WTC11 (cell line): ENCODE data around the gene CREG2. TPM values are rescaled to one million over a fixed set of nuclear protein-coding genes. Genes with fewer than 3 reads are reported as not detected.

ENCODE experiments used
- ATAC-seq: fragments of 200-7000 bp; cut with Tn5 transposase; 2 replicates; pipeline ENCODE4 v1.10.0; 2021; ENCODE audit warnings: mild to moderate bottlenecking, moderate library complexity
- CTCF ChIA-PET: fragments of 300-600 bp; sonication (Branson Sonifier 250); formaldehyde crosslinking; loops from one replicate; lab custom pipeline; 2021; ENCODE audit warnings: antibody characterized with exemption; lab: Charles Lee
- POLR2A ChIA-PET: fragments of 350-600 bp; sonication (Branson Sonifier 250); formaldehyde crosslinking; loops from one replicate; lab custom pipeline; 2021; ENCODE audit warnings: antibody characterized with exemption; lab: Charles Lee
- DNase-seq: peaks from one replicate; pipeline ENCODE4 v3.0.0; 2021; ENCODE audit warnings: low spot score
- H3K27ac Mint-ChIP-seq: 2 replicates; pipeline ENCODE4 v1.8.0; 2021; ENCODE audit warnings: mixed read lengths
- H3K27me3 Mint-ChIP-seq: 2 replicates; pipeline ENCODE4 v1.8.0; 2021; ENCODE audit warnings: low read depth, mild to moderate bottlenecking, moderate library complexity, mixed read lengths
- H3K36me3 Mint-ChIP-seq: 2 replicates; pipeline ENCODE4 v1.8.0; 2021; ENCODE audit warnings: mixed read lengths
- H3K4me1 Mint-ChIP-seq: 2 replicates; pipeline ENCODE4 v1.8.0; 2022; ENCODE audit warnings: mixed read lengths
- H3K4me3 Mint-ChIP-seq: 2 replicates; pipeline ENCODE4 v1.8.0; 2021; ENCODE audit warnings: mild to moderate bottlenecking, moderate library complexity, mixed read lengths
- H3K9me3 Mint-ChIP-seq: 2 replicates; pipeline ENCODE4 v1.8.0; 2021; ENCODE audit warnings: mixed read lengths
- ATF1 ChIP-seq: sonication (generic); formaldehyde crosslinking; IDR thresholded peaks from 2 replicates; pipeline ENCODE4 v1.8.1; 2023; ENCODE audit warnings: mild to moderate bottlenecking, moderate library complexity, missing genetic modification reagents
- EMX1 ChIP-seq: fragments of 250-450 bp; sonication (Bioruptor Pico); IDR thresholded peaks from 2 replicates; pipeline ENCODE4 v1.8.0; 2021; ENCODE audit warnings: mild to moderate bottlenecking
- ETV6 ChIP-seq: sonication (generic); formaldehyde crosslinking; IDR thresholded peaks from 2 replicates; pipeline ENCODE4 v1.8.1; 2022; ENCODE audit warnings: mild to moderate bottlenecking, missing genetic modification reagents
- GABPB1 ChIP-seq: sonication (generic); formaldehyde crosslinking; IDR thresholded peaks from 2 replicates; pipeline ENCODE4 v1.8.1; 2023; ENCODE audit warnings: mild to moderate bottlenecking, missing genetic modification reagents
- KAT7 ChIP-seq: sonication (generic); formaldehyde crosslinking; IDR thresholded peaks from 2 replicates; pipeline ENCODE4 v1.8.1; 2023; ENCODE audit warnings: missing genetic modification reagents, mild to moderate bottlenecking, borderline replicate concordance
- NFYB ChIP-seq: sonication (generic); formaldehyde crosslinking; conservative IDR thresholded peaks from 2 replicates; pipeline ENCODE4 v1.8.0; 2022; ENCODE audit warnings: low read depth, missing genetic modification reagents
- NR2C2 ChIP-seq: sonication (generic); formaldehyde crosslinking; IDR thresholded peaks from 2 replicates; pipeline ENCODE4 v1.8.0; 2022; ENCODE audit warnings: mild to moderate bottlenecking, missing genetic modification reagents
- RELA ChIP-seq: sonication (generic); formaldehyde crosslinking; IDR thresholded peaks from 2 replicates; pipeline ENCODE4 v1.8.1; 2022; ENCODE audit warnings: missing genetic modification reagents, mild to moderate bottlenecking, borderline replicate concordance
- RORB ChIP-seq: fragments of 250-450 bp; sonication (Bioruptor Pico); IDR thresholded peaks from 2 replicates; pipeline ENCODE4 v1.9.0; 2021; ENCODE audit warnings: mild to moderate bottlenecking
- SMAD3 ChIP-seq: sonication (generic); formaldehyde crosslinking; IDR thresholded peaks from 2 replicates; pipeline ENCODE4 v1.8.0; 2022; ENCODE audit warnings: missing genetic modification reagents, mild to moderate bottlenecking, borderline replicate concordance
- TEAD1 ChIP-seq: sonication (generic); formaldehyde crosslinking; IDR thresholded peaks from 2 replicates; pipeline ENCODE4 v1.8.0; 2022; ENCODE audit warnings: mild to moderate bottlenecking, missing genetic modification reagents
- ZNF263 ChIP-seq: sonication (generic); formaldehyde crosslinking; IDR thresholded peaks from 2 replicates; pipeline ENCODE4 v1.8.1; 2022; ENCODE audit warnings: low read depth, mild to moderate bottlenecking, moderate library complexity, missing genetic modification reagents
- ZNF416 ChIP-seq: fragments of 250-450 bp; sonication (Bioruptor Pico); IDR thresholded peaks from 2 replicates; pipeline ENCODE4 v1.9.0; 2021; ENCODE audit warnings: mild to moderate bottlenecking, inconsistent platforms
- ZNF671 ChIP-seq: fragments of 250-450 bp; sonication (Bioruptor Pico); IDR thresholded peaks from 2 replicates; pipeline ENCODE4 v1.8.0; 2021; ENCODE audit warnings: mild to moderate bottlenecking
- total RNA-seq: library from RNA; stranded (reverse); gene quantifications from 3 replicates; pipeline ENCODE4 v1.2.3, GENCODE V29; 2021
- TF ChIP-seq, protein P1 (sequence below): fragments of 250-450 bp; sonication (Bioruptor Pico); IDR thresholded peaks from 2 replicates; pipeline ENCODE4 v2.1.2; 2022; ENCODE audit warnings: mild to moderate bottlenecking, moderate library complexity
- TF ChIP-seq, protein P2 (sequence below): sonication (generic); formaldehyde crosslinking; IDR thresholded peaks from 2 replicates; pipeline ENCODE4 v1.8.1; 2022; ENCODE audit warnings: missing genetic modification reagents, borderline replicate concordance
- TF ChIP-seq, protein P3 (sequence below): sonication (generic); formaldehyde crosslinking; IDR thresholded peaks from 2 replicates; pipeline ENCODE4 v1.8.1; 2023; ENCODE audit warnings: mild to moderate bottlenecking, missing genetic modification reagents
- TF ChIP-seq, protein P4 (sequence below): sonication (generic); formaldehyde crosslinking; IDR thresholded peaks from 2 replicates; pipeline ENCODE4 v1.8.1; 2023; ENCODE audit warnings: mild to moderate bottlenecking, moderate library complexity, missing genetic modification reagents
- TF ChIP-seq, protein P5 (sequence below): fragments of 250-450 bp; sonication (Bioruptor Pico); IDR thresholded peaks from 2 replicates; pipeline ENCODE4 v1.9.0; 2021; ENCODE audit warnings: mild to moderate bottlenecking
- TF ChIP-seq, protein P6 (sequence below): sonication (generic); formaldehyde crosslinking; IDR thresholded peaks from 2 replicates; pipeline ENCODE4 v1.8.1; 2023; ENCODE audit warnings: mild to moderate bottlenecking, missing genetic modification reagents, moderate library complexity
- TF ChIP-seq, protein P7 (sequence below): sonication (generic); formaldehyde crosslinking; IDR thresholded peaks from 2 replicates; pipeline ENCODE4 v1.8.0; 2023; ENCODE audit warnings: missing genetic modification reagents, mild to moderate bottlenecking, borderline replicate concordance

Gene CREG2
- total RNA-seq, 1 experiment from 2014 or later = 1.6 TPM

DNA sequence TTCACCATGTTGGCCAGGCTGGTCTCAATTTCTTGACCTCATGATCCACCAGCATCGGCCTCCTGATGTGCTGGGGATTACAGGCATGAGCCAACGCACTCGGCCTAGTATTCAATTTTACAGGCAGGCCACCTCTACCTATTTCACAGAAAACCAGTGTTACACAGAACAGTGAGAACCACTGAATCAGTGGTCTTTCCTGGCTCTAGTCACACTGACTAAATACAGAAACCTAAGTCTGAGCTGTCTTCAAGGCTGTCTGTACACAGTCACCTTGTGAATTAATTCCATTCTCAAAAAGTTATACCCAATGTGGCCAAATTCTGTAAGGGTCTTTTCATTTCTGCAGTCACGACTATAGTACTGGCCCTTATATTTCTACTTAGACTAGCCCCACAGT, 82.3 kb downstream of the CREG2 start:
- no peak for DNase-seq
- peaks cover 46% of the 10 kb centered on the region for H3K4me1 Mint-ChIP-seq
- TF ChIP-seq, protein P1, sequence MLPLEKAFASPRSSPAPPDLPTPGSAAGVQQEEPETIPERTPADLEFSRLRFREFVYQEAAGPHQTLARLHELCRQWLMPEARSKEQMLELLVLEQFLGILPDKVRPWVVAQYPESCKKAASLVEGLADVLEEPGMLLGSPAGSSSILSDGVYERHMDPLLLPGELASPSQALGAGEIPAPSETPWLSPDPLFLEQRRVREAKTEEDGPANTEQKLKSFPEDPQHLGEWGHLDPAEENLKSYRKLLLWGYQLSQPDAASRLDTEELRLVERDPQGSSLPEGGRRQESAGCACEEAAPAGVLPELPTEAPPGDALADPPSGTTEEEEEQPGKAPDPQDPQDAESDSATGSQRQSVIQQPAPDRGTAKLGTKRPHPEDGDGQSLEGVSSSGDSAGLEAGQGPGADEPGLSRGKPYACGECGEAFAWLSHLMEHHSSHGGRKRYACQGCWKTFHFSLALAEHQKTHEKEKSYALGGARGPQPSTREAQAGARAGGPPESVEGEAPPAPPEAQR (CRISPR knock-in tag) = no peak
- TF ChIP-seq, protein P2, sequence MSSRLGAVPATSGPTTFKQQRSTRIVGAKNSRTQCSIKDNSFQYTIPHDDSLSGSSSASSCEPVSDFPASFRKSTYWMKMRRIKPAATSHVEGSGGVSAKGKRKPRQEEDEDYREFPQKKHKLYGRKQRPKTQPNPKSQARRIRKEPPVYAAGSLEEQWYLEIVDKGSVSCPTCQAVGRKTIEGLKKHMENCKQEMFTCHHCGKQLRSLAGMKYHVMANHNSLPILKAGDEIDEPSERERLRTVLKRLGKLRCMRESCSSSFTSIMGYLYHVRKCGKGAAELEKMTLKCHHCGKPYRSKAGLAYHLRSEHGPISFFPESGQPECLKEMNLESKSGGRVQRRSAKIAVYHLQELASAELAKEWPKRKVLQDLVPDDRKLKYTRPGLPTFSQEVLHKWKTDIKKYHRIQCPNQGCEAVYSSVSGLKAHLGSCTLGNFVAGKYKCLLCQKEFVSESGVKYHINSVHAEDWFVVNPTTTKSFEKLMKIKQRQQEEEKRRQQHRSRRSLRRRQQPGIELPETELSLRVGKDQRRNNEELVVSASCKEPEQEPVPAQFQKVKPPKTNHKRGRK (CRISPR knock-in tag) = no peak
- no peak for TF ChIP-seq ZNF416 (CRISPR knock-in tag)
- TF ChIP-seq RELA = no peak
- TF ChIP-seq, protein P3, sequence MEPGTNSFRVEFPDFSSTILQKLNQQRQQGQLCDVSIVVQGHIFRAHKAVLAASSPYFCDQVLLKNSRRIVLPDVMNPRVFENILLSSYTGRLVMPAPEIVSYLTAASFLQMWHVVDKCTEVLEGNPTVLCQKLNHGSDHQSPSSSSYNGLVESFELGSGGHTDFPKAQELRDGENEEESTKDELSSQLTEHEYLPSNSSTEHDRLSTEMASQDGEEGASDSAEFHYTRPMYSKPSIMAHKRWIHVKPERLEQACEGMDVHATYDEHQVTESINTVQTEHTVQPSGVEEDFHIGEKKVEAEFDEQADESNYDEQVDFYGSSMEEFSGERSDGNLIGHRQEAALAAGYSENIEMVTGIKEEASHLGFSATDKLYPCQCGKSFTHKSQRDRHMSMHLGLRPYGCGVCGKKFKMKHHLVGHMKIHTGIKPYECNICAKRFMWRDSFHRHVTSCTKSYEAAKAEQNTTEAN (CRISPR knock-in tag) = no peak
- no peak for TF ChIP-seq GABPB1 (CRISPR knock-in tag)
- TF ChIP-seq TEAD1 (CRISPR knock-in tag) = no peak
- TF ChIP-seq, protein P4, sequence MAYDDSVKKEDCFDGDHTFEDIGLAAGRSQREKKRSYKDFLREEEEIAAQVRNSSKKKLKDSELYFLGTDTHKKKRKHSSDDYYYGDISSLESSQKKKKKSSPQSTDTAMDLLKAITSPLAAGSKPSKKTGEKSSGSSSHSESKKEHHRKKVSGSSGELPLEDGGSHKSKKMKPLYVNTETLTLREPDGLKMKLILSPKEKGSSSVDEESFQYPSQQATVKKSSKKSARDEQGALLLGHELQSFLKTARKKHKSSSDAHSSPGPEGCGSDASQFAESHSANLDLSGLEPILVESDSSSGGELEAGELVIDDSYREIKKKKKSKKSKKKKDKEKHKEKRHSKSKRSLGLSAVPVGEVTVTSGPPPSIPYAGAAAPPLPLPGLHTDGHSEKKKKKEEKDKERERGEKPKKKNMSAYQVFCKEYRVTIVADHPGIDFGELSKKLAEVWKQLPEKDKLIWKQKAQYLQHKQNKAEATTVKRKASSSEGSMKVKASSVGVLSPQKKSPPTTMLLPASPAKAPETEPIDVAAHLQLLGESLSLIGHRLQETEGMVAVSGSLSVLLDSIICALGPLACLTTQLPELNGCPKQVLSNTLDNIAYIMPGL (CRISPR knock-in tag) = no peak
- no peak for TF ChIP-seq ETV6 (CRISPR knock-in tag)
- TF ChIP-seq, protein P5, sequence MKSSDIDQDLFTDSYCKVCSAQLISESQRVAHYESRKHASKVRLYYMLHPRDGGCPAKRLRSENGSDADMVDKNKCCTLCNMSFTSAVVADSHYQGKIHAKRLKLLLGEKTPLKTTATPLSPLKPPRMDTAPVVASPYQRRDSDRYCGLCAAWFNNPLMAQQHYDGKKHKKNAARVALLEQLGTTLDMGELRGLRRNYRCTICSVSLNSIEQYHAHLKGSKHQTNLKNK (CRISPR knock-in tag) = no peak
- TF ChIP-seq ZNF263 = no peak
- TF ChIP-seq KAT7 (CRISPR knock-in tag) = no peak
- TF ChIP-seq ATF1 (CRISPR knock-in tag) = no peak
- peaks cover 9% of the 10 kb centered on the region for H3K27me3 Mint-ChIP-seq
- ATAC-seq = no peak
- POLR2A ChIA-PET = no interaction called here
- H3K9me3 Mint-ChIP-seq = no peaks in the 10 kb centered on the region
- H3K36me3 Mint-ChIP-seq = peaks cover 15% of the 10 kb centered on the region
- CTCF ChIA-PET = no interaction called here
- no peak overlapping the region; the same call in 1 of the 2 replicates for H3K4me3 Mint-ChIP-seq
- H3K27ac Mint-ChIP-seq = 0 out of 2 replicates have a peak overlapping the region, but pooled peaks have one; percentile 55

DNA sequence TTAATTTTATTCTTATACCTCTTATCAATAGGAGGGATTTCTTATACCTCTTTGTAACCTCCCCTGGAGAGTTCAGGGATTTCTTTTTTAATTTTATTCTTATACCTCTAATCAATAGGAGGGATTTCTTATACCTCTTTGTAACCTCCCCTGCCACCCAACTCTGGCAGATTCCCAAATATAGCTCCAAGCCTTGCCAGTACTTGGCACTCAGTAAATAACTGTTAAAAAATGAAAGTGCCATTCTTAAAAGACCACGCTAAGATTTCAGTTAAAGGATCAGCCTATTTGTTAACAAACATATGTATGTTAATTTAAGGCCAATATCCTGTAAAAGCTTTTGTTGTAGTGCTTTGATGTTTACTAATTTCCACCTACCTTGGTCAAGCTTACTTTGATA, 83.6 kb downstream of the CREG2 start:
- no peak overlapping the region for H3K4me3 Mint-ChIP-seq
- TF ChIP-seq TEAD1 (CRISPR knock-in tag) (no peak), NR2C2 (CRISPR knock-in tag) (no peak), RORB (CRISPR knock-in tag) (no peak), ETV6 (CRISPR knock-in tag) (no peak)
- TF ChIP-seq, protein P5 (CRISPR knock-in tag) = no peak
- peaks cover 45% of the 10 kb centered on the region for H3K4me1 Mint-ChIP-seq
- no peak overlapping the region for H3K27ac Mint-ChIP-seq
- ChIA-PET CTCF (no interaction called here), POLR2A (no interaction called here)
- H3K9me3 Mint-ChIP-seq = no peaks in the 10 kb centered on the region
- DNase-seq (no peak), ATAC-seq (no peak)
- peaks cover 9% of the 10 kb centered on the region for H3K27me3 Mint-ChIP-seq
- peaks cover 15% of the 10 kb centered on the region for H3K36me3 Mint-ChIP-seq

DNA sequence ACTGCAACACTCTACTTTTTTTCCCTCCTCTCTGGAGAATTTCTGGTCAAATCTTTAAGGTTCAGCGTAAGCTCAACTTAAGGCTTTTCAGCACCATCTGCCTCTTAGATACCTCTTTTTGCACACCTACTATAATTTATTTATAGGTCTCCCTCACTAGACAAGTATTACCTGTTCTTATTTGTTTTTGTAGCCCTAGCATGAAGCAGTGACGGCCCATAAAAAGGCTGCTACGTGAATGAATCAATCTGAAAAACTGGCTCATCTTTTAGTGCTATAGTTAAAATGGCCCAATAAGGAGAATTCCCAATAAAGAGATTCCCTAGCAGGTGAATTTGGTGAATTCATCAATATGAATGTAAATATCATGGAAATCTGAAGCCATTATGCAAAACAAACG, 85.3 kb downstream of the CREG2 start:
- Mint-ChIP-seq H3K4me3 (no peak overlapping the region), H3K36me3 (peaks cover 15% of the 10 kb centered on the region), H3K27ac (peak overlapping the region; percentile 73; the same call in 1 of the 2 replicates), H3K9me3 (no peaks in the 10 kb centered on the region), H3K4me1 (peaks cover 37% of the 10 kb centered on the region), H3K27me3 (peaks cover under 1% of the 10 kb centered on the region; the same call in 1 of the 2 replicates)
- CTCF ChIA-PET = no interaction called here
- POLR2A ChIA-PET = no interaction called here
- no peak for DNase-seq
- ATAC-seq = no peak
- TF ChIP-seq EMX1 (CRISPR knock-in tag) (no peak), SMAD3 (CRISPR knock-in tag) (no peak), ZNF671 (CRISPR knock-in tag) (no peak), NFYB (CRISPR knock-in tag) (no peak)
- TF ChIP-seq, protein P6, sequence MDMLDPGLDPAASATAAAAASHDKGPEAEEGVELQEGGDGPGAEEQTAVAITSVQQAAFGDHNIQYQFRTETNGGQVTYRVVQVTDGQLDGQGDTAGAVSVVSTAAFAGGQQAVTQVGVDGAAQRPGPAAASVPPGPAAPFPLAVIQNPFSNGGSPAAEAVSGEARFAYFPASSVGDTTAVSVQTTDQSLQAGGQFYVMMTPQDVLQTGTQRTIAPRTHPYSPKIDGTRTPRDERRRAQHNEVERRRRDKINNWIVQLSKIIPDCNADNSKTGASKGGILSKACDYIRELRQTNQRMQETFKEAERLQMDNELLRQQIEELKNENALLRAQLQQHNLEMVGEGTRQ (CRISPR knock-in tag) = no peak
- TF ChIP-seq, protein P7, sequence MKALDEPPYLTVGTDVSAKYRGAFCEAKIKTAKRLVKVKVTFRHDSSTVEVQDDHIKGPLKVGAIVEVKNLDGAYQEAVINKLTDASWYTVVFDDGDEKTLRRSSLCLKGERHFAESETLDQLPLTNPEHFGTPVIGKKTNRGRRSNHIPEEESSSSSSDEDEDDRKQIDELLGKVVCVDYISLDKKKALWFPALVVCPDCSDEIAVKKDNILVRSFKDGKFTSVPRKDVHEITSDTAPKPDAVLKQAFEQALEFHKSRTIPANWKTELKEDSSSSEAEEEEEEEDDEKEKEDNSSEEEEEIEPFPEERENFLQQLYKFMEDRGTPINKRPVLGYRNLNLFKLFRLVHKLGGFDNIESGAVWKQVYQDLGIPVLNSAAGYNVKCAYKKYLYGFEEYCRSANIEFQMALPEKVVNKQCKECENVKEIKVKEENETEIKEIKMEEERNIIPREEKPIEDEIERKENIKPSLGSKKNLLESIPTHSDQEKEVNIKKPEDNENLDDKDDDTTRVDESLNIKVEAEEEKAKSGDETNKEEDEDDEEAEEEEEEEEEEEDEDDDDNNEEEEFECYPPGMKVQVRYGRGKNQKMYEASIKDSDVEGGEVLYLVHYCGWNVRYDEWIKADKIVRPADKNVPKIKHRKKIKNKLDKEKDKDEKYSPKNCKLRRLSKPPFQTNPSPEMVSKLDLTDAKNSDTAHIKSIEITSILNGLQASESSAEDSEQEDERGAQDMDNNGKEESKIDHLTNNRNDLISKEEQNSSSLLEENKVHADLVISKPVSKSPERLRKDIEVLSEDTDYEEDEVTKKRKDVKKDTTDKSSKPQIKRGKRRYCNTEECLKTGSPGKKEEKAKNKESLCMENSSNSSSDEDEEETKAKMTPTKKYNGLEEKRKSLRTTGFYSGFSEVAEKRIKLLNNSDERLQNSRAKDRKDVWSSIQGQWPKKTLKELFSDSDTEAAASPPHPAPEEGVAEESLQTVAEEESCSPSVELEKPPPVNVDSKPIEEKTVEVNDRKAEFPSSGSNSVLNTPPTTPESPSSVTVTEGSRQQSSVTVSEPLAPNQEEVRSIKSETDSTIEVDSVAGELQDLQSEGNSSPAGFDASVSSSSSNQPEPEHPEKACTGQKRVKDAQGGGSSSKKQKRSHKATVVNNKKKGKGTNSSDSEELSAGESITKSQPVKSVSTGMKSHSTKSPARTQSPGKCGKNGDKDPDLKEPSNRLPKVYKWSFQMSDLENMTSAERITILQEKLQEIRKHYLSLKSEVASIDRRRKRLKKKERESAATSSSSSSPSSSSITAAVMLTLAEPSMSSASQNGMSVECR = no peak
